ENCODE data around the gene GNPDA1. TPM values are rescaled to one million over a fixed set of nuclear protein-coding genes. Genes with fewer than 3 reads are reported as not detected.

The GNPDA1 gene
- total RNA-seq, 1 donor from 2014 or later, result 14.0 TPM

DNA sequence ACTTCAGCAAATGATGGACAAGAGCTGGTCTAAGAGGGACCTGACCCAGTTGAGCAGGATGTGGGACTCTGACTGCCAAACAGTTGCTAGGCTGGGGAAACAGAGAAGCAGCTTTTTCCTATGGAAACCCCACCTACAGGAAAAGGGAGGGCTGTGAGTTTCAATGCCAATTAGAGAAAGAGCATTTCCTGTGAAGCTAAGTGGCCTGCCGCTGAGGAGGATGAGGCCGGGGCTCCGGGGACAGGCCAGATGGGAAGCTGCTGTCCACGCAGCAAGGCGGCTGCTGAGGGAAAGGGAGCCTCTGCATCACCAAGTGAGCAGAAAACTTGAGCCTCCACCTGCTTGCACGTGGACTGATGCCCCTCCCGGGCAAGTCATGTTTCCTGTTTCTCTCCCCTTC, 54.7 kb downstream of the GNPDA1 start, which contains the start of gene PCDH12:
TSS of gene PCDH12 (minus strand) at position 90 of the 400 bp plus-strand sequence. CDS start 351 bp downstream, outside the sequence.
- DNase-seq (ENCODE audit: low spot score), result peak; percentile 63

DNA sequence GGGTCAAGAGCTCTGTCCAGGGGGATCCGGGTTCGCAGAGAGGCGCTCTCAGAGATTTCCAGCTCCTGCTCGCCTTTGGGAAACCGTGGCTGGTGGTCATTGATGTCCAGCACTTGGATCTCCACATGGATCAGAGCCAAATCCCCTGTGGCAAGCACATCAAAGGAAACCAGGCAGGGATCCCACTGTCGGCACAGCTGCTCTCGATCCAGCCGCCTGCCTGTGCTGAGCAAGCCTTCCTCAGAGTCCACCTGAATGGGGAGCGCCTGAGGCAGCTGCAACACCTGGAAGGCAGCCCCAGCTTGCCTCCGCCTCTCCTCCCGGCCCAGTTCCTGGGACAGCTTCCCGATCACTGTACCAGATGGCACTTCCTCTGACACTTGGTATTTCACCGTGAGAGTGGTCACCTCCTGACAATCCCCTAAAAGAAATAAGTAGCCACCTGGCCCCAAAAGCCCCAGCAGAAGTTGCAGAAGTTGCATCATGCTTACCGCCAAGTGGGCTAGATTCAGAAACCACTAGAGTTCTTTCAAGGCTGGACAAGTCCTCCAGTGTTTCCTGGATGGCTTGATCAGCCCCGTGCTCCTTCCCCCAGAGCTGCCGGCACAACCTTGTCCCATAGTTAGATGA, 55.3 kb downstream of the GNPDA1 start:
- DNase-seq (ENCODE audit: low spot score), result no peak

DNA sequence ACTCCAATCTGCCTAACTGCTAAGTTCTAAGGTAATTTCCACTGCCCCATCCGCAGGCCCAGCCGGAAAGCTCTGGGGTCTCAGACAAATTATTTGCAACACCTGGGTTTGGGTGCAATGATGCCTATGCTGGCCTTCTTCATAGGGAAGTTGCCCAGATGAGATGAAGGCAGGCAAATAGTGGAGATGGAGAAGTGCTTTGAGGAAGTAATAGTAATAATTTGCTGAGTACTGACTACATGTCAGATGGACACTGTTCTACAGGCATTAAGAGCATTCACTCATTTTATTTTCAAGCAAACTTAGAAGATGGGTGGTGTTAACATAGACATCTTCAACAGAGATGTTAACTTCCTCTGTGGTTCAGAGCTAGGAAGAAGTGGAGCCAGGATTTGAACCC, 58.6 kb downstream of the GNPDA1 start:
- DNase-seq (ENCODE audit: low spot score), result no peak

DNA sequence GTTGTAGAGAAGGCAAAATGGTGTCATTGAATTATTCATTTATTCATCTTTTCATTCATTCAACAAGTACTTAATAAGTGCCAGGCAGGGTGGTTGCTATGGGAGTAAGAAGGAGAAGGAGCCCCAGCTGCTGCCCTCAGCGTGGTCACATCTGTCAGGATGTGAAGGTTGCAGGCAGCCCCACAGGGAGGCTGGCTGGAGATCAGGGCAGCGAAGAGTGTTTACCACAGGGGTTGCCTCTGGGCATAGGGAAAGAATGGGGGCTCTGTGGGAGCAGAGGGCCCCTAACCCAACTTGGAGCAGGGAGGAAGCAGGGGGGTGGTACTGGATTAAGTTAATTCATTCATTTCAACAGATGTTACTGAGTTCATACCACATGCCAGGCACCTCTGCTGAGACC, 60.8 kb downstream of the GNPDA1 start:
- DNase-seq (ENCODE audit: low spot score), result no peak

DNA sequence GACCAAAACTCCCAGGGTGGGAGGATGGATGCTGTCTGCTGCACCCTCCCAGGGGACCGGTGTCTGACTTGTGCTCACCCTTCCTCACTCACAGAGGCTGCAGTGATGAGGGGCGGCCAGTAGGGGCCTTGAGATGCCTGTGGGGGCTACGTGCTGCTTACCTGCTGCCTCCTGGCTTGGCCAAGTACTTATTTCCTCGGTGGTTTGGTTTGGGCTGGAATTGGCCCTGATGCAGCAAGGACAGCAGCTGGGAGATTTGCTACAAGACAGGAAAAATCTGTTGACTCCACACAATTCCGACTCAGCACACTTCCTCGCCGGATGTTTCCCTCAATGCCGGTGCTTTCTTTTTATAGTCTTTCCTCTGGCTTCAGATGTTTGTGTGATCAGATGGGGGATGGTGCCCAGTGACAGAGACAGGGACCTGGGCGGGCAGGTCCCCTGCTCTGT, 61.5 kb downstream of the GNPDA1 start:
- DNase-seq (ENCODE audit: low spot score), result no peak

Other genes with a start within 250 kb of the GNPDA1 start
- 9.9 TPM for gene PCDH1, start 134.6 kb downstream of the GNPDA1 start, total RNA-seq (ENCODE audit: insufficient read depth, low replicate concordance)
- gene DELE1, start 89.2 kb downstream of the GNPDA1 start, total RNA-seq (ENCODE audit: insufficient read depth, low replicate concordance), result 63.8 TPM
- gene PCDH12, start 54.8 kb downstream of the GNPDA1 start, total RNA-seq (ENCODE audit: insufficient read depth, low replicate concordance), result 5.1 TPM
- 37.1 TPM for gene RNF14, start 43.9 kb downstream of the GNPDA1 start, total RNA-seq (ENCODE audit: insufficient read depth, low replicate concordance)
- 114 TPM for gene NDFIP1, start 95.8 kb upstream of the GNPDA1 start, total RNA-seq (ENCODE audit: insufficient read depth, low replicate concordance)

Measured in umbilical cord (tissue), 2 donors.